OCI-LY7 (cell line): Measurements from ENCODE around the gene FZD10.

Source experiments
- CTCF ChIP-seq: fragments of 200-600 bp; sonication (generic); conservative IDR thresholded peaks from 2 replicates; pipeline ENCODE4 v1.5.1; 2014; ENCODE audit warnings: mild to moderate bottlenecking, antibody characterized with exemption, low read length, moderate library complexity, mixed read lengths
- EZH2phosphoT487 ChIP-seq: fragments of 200-600 bp; sonication (generic); IDR thresholded peaks from 2 replicates; pipeline ENCODE4 v1.6.1; 2018; ENCODE audit warnings: low read depth, borderline replicate concordance, mild to moderate bottlenecking, mixed run types, antibody characterized with exemption, low read length, moderate library complexity, mixed read lengths

GRCh38 chr12:130146176-130146931, 15.9 kb upstream of the FZD10 start:
- TF ChIP-seq CTCF (no peak), EZH2phosphoT487 (no peak)
